ENCODE results near the gene CYLD.

DNA sequence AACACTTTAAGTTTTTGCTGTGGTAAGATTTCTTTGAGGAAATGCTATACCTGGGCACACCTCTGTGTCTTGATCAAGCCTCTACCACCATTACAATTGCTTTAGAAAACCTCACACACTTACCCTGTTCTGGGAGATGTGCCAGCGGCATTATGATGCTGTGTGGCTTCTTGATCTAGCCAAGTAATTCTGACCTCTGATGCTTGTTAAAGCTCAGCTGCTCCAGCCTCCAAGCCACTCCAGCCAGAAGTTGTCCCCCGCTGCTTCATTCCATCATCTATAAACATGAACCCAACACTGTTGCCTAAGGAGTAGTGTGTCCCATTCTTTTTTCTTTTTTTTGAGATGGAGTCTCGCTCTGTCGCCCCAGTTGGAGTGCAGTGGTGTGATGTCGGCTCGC is 60.1 kb downstream of the CYLD start:
- TF ChIP-seq CTCF (IDR thresholded peaks at IDR 0.05) (no peak), POLR2AphosphoS5 (IDR thresholded peaks at IDR 0.05) (no peak), EP300 (IDR thresholded peaks at IDR 0.05) (no peak)

Data from suprapubic skin (tissue), 4 donors.